Measurements from ENCODE around the gene MICAL3. TPM values are rescaled to one million over a fixed set of nuclear protein-coding genes. Genes with fewer than 3 reads are reported as not detected.
"Not testable (repeated sequence)": the region's sequence is repeated elsewhere in the genome, so short reads cannot be mapped to it uniquely, and the experiment has no call there.

Gene MICAL3
- polyA plus RNA-seq, 1 donor from 2014 or later: 28.1 TPM

- H3K27ac ChIP-seq (ENCODE audit: low read length); H3K79me2 ChIP-seq (replicated peaks; ENCODE audit: insufficient read depth, low read length): not testable (repeated sequence)
These were observed 29.0 kb upstream of the MICAL3 start for GRCh38 chr22:18053216-18053946.

GRCh38 chr22:18051113-18051512, 26.8 kb upstream of the MICAL3 start:
- not testable (repeated sequence) for H2AFZ ChIP-seq (ENCODE audit: low read depth, low read length); H3K9ac ChIP-seq (ENCODE audit: low read length); H3K27ac ChIP-seq (ENCODE audit: low read length); H3K4me3 ChIP-seq (ENCODE audit: low read length); H3K79me2 ChIP-seq (replicated peaks; ENCODE audit: insufficient read depth, low read length); H3K9me3 ChIP-seq (ENCODE audit: low read length); H3K27me3 ChIP-seq (ENCODE audit: insufficient read depth, low read depth, low read length); H3K9me2 ChIP-seq (ENCODE audit: insufficient read depth, low read length); H4K20me1 ChIP-seq (ENCODE audit: insufficient read depth); H3K4me2 ChIP-seq (ENCODE audit: low read length); H3F3A ChIP-seq (ENCODE audit: insufficient read depth, low read length, poor library complexity, severe bottlenecking); H3K36me3 ChIP-seq (ENCODE audit: insufficient read depth, low read length)

More at GRCh38 chr22:18053216-18053946, 29.0 kb upstream of the MICAL3 start:
- not testable (repeated sequence) for H3K36me3 ChIP-seq (ENCODE audit: insufficient read depth, low read length); H3K4me2 ChIP-seq (ENCODE audit: low read length); H3F3A ChIP-seq (ENCODE audit: insufficient read depth, low read length, poor library complexity, severe bottlenecking); H3K9me3 ChIP-seq (ENCODE audit: low read length); H3K9me2 ChIP-seq (ENCODE audit: insufficient read depth, low read length); H4K20me1 ChIP-seq (ENCODE audit: insufficient read depth); H3K4me3 ChIP-seq (ENCODE audit: low read length); H3K27me3 ChIP-seq (ENCODE audit: insufficient read depth, low read depth, low read length); H3K9ac ChIP-seq (ENCODE audit: low read length); H2AFZ ChIP-seq (ENCODE audit: low read depth, low read length)

- H3K9me3 ChIP-seq (ENCODE audit: low read length): no peaks in the 10 kb centered on the region
- H3K27ac ChIP-seq (ENCODE audit: low read length): no peak overlapping the region
- no peaks in the 10 kb centered on the region for H3K36me3 ChIP-seq (ENCODE audit: insufficient read depth, low read length)
- H3K4me3 ChIP-seq (ENCODE audit: low read length): no peak overlapping the region
- no peak overlapping the region for H2AFZ ChIP-seq (ENCODE audit: low read depth, low read length)
- TF ChIP-seq EZH2 (IDR thresholded peaks at IDR 0.05; ENCODE audit: borderline replicate concordance, insufficient read depth, low read length, poor library complexity, severe bottlenecking) (no peak), REST (IDR thresholded peaks at IDR 0.05; ENCODE audit: borderline replicate concordance) (no peak), POLR2AphosphoS5 (IDR thresholded peaks at IDR 0.05) (no peak), SMC3 (conservative IDR thresholded peaks at IDR 0.05; ENCODE audit: poor library complexity) (no peak)
- no peaks in the 10 kb centered on the region for H3K27me3 ChIP-seq (ENCODE audit: insufficient read depth, low read depth, low read length)
- no peaks in the 10 kb centered on the region for H3K79me2 ChIP-seq (replicated peaks; ENCODE audit: insufficient read depth, low read length)
- no peaks in the 10 kb centered on the region for H3F3A ChIP-seq (ENCODE audit: insufficient read depth, low read length, poor library complexity, severe bottlenecking)
- no peaks in the 10 kb centered on the region for H3K9me2 ChIP-seq (ENCODE audit: insufficient read depth, low read length)
- no peak overlapping the region for H3K9ac ChIP-seq (ENCODE audit: low read length)
- H3K4me2 ChIP-seq (ENCODE audit: low read length): no peak overlapping the region
- no peaks in the 10 kb centered on the region for H4K20me1 ChIP-seq (ENCODE audit: insufficient read depth)
These were observed 25.7 kb upstream of the MICAL3 start for GRCh38 chr22:18050065-18050464.

- Histone ChIP-seq H3K9me2 (ENCODE audit: insufficient read depth, low read length) (no peaks in the 10 kb centered on the region), H3K27ac (ENCODE audit: low read length) (no peak overlapping the region), H4K20me1 (ENCODE audit: insufficient read depth) (no peaks in the 10 kb centered on the region), H3K79me2 (replicated peaks; ENCODE audit: insufficient read depth, low read length) (no peaks in the 10 kb centered on the region), H3K4me3 (ENCODE audit: low read length) (no peak overlapping the region), H2AFZ (ENCODE audit: low read depth, low read length) (no peak overlapping the region), H3K36me3 (ENCODE audit: insufficient read depth, low read length) (no peaks in the 10 kb centered on the region), H3K4me2 (ENCODE audit: low read length) (no peak overlapping the region), H3F3A (ENCODE audit: insufficient read depth, low read length, poor library complexity, severe bottlenecking) (no peaks in the 10 kb centered on the region), H3K27me3 (ENCODE audit: insufficient read depth, low read depth, low read length) (no peaks in the 10 kb centered on the region), H3K9ac (ENCODE audit: low read length) (no peak overlapping the region), H3K9me3 (ENCODE audit: low read length) (no peaks in the 10 kb centered on the region)
- TF ChIP-seq POLR2AphosphoS5 (IDR thresholded peaks at IDR 0.05): no peak
- TF ChIP-seq EZH2 (IDR thresholded peaks at IDR 0.05; ENCODE audit: borderline replicate concordance, insufficient read depth, low read length, poor library complexity, severe bottlenecking): no peak
- TF ChIP-seq MXI1 (conservative IDR thresholded peaks at IDR 0.05; ENCODE audit: poor library complexity, severe bottlenecking): no peak
- TF ChIP-seq TAF1 (IDR thresholded peaks at IDR 0.05; ENCODE audit: low read depth): no peak
- no peak for TF ChIP-seq SMC3 (conservative IDR thresholded peaks at IDR 0.05; ENCODE audit: poor library complexity)
- TF ChIP-seq CTCF (IDR thresholded peaks at IDR 0.05; ENCODE audit: poor library complexity, severe bottlenecking): no peak
These were observed 24.1 kb upstream of the MICAL3 start for GRCh38 chr22:18048441-18048898.

All from neural cell (in vitro differentiated cells).